LNCaP clone FGC (cell line): ENCODE data around the gene PPP1R14B.

ENCODE experiments used
- DNase-seq: peaks from one replicate; pipeline ENCODE4 v3.0.0-alpha.2; 2011; ENCODE audit warnings: low read depth
- H3K4me3 ChIP-seq: 2 replicates; pipeline ENCODE4 v1.5.1; 2011; ENCODE audit warnings: mild to moderate bottlenecking, low read depth, low read length, control low read depth
- TF ChIP-seq, protein P1 (sequence below): IDR thresholded peaks from 2 replicates; pipeline ENCODE4 v1.5.1; 2012; ENCODE audit warnings: mild to moderate bottlenecking; ENCODE audit not compliant: control insufficient read depth, insufficient read depth; ENCODE audit errors: extremely low read depth

The PPP1R14B gene

DNA sequence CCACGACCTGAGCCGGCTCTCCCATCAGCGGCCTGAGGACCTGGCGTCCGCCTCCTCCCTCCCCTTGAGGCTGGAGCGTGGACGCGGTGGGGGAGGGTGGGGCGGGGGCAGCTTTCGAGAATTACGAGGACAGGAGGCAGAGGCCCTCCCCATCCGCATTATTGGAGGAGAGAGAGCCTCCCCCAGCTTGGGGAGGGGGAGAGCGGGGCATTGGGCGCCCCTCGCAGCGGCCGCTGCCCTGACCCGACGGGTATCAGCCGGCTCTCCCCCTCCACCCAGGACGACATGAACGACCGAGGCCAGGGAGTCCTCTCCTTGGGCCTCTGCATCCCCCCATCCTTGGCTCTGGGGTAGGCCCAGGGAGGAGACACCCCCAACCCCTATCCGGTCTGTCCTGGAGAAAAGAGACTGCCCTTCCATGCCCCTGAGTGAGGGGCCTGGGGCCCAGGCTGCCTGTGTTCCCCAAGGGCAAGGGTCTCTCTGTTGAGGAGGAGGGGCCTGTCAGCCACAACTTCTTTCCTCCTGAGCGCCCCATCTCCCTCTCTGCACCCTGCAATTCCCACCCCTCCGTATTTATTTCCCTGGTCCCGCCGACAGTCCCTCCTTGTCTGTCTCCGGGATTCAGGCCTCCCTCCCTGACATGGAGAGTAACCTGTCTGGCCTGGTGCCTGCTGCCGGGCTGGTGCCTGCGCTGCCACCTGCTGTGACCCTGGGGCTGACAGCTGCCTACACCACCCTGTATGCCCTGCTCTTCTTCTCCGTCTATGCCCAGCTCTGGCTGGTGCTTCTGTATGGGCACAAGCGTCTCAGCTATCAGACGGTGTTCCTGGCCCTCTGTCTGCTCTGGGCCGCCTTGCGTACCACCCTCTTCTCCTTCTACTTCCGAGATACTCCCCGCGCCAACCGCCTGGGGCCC, 39.4 kb upstream of the PPP1R14B start:
- H3K4me3 ChIP-seq = peak overlapping the region; percentile 82
- TF ChIP-seq, protein P1, sequence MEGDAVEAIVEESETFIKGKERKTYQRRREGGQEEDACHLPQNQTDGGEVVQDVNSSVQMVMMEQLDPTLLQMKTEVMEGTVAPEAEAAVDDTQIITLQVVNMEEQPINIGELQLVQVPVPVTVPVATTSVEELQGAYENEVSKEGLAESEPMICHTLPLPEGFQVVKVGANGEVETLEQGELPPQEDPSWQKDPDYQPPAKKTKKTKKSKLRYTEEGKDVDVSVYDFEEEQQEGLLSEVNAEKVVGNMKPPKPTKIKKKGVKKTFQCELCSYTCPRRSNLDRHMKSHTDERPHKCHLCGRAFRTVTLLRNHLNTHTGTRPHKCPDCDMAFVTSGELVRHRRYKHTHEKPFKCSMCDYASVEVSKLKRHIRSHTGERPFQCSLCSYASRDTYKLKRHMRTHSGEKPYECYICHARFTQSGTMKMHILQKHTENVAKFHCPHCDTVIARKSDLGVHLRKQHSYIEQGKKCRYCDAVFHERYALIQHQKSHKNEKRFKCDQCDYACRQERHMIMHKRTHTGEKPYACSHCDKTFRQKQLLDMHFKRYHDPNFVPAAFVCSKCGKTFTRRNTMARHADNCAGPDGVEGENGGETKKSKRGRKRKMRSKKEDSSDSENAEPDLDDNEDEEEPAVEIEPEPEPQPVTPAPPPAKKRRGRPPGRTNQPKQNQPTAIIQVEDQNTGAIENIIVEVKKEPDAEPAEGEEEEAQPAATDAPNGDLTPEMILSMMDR = peak; percentile 41
- DNase-seq = no peak

- peak within 1 kb of the TSS; percentile 82 for H3K4me3 ChIP-seq
- DNase-seq = no peak
- TF ChIP-seq, protein P1 = no peak
Observed at GRCh38 chr11:64284962-64285884, 38.5 kb upstream of the PPP1R14B start, which contains the start of gene GPR137. GPR137 (plus strand) TSS chr11:64285848; CDS start chr11:64286525, 677 bp downstream.

DNA sequence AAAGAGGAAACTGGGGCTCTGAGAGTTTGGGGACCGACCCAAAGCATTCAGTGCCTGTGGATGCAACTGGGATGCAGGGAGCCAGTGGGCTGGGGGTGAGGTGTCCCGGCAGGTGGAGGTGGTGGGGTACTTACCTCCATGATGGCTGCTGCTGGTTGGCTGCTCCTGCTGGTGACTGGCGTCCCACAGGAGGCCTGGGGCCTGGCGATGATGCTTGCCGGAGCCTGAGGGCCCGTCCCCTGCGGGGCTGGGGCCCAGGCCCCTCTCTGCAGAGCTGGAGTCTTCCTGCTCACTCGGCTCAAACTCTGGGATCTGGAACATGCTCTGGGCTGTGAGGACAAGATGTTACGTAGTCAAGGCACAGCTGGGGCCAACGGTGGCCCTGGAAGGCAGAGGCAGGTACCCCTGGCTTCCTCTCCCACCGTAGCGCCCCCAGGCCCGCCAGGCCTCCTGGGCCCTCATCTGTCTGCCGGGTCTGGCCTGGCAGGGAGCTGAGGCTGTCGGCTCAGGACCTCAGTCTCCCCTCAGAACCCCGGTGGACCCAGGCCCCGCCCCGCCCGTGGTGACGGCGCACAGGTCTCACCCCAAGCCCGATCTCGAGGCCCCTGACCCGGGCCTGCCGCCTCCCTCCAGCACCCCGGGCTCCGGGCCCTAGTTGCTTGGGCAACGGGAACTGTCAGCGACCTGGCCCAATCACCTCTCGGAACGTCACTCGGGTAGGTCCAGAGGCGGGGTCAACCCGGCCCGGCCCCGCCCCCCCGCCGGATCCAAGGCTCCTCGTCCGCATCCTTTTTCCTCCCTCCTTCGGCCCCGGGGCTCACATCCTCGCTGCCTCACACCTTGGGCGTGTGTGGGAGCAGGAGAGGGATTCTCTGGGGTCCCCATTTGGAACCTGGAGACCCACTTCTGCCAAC, 37.6 kb upstream of the PPP1R14B start, which contains the start of gene BAD:
Gene BAD (minus strand): TSS at position 618 of the 914 bp plus-strand sequence. CDS start 297 bp downstream, at position 321.
- TF ChIP-seq, protein P1 = no peak
- peak; percentile 64 for DNase-seq
- peak within 1 kb of the TSS; percentile 82 for H3K4me3 ChIP-seq

DNA sequence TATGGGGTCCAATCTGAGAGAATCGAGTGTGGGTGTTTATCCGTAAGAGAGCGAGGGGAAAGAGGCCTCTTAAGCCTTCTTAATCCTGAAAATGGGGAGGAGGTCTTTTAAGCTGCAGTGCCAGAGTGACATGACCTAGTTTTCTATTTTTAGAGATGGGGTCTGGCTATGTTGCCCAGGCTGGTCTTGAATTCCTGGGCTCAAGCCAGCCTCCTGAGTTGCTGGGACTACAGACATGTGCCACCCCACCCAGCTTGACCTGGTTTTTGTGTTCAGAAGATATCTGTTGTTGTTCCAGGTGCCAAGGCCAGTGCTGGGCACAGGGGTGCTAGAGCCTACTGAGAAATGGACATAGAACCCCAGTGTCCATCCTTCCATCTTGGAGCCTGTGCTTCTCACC, 36.3 kb upstream of the PPP1R14B start:
- TF ChIP-seq, protein P1 = no peak
- no peak overlapping the region for H3K4me3 ChIP-seq
- DNase-seq = no peak

GRCh38 chr11:64281957-64282770, 35.4 kb upstream of the PPP1R14B start:
- H3K4me3 ChIP-seq = no peak overlapping the region
- DNase-seq = no peak
- TF ChIP-seq, protein P1 = no peak
